Thymus (tissue), 11 donors: Measurements from ENCODE around the gene OR10G3. TPM values are rescaled to one million over a fixed set of nuclear protein-coding genes. Genes with fewer than 3 reads are reported as not detected.

Source experiments
- DNase-seq, 9 donors: peaks; one replicate each; pipeline ENCODE4 v3.0.0-alpha.2; 2013; ENCODE audit warnings: low spot score in 9 of 9, low read depth in 6 of 9, missing footprints in 1 of 9
- H3K27ac ChIP-seq, 2 donors: one replicate each; pipeline ENCODE4 v1.5.1; 2013; ENCODE audit warnings: control low read depth in 1 of 2, low read depth in 1 of 2, low read length in 1 of 2, mild to moderate bottlenecking in 1 of 2, moderate library complexity in 1 of 2
- H3K27me3 ChIP-seq, 2 donors: one replicate each; pipeline ENCODE4 v1.5.1; 2013; ENCODE audit warnings: low read length in 1 of 2; ENCODE audit not compliant: control insufficient read depth in 2 of 2, insufficient read depth in 1 of 2
- H3K36me3 ChIP-seq, 2 donors: one replicate each; pipeline ENCODE4 v1.5.1; 2013; ENCODE audit warnings: low read length in 1 of 2, mild to moderate bottlenecking in 1 of 2, moderate library complexity in 1 of 2; ENCODE audit not compliant: control insufficient read depth in 2 of 2, insufficient read depth in 2 of 2
- H3K4me1 ChIP-seq, 2 donors: one replicate each; pipeline ENCODE4 v1.5.1; 2013; ENCODE audit warnings: low read length in 2 of 2; ENCODE audit not compliant: control insufficient read depth in 2 of 2, insufficient read depth in 2 of 2
- H3K4me3 ChIP-seq, 2 donors: one replicate each; pipeline ENCODE4 v1.5.1; 2013; ENCODE audit warnings: low read length in 2 of 2, control low read depth in 1 of 2, mild to moderate bottlenecking in 1 of 2
- H3K9me3 ChIP-seq, 2 donors: one replicate each; pipeline ENCODE4 v1.5.1; 2013; ENCODE audit warnings: low read length in 1 of 2, mild to moderate bottlenecking in 1 of 2; ENCODE audit not compliant: control insufficient read depth in 2 of 2, insufficient read depth in 1 of 2
- WGBS: extraction: QIAGEN DNeasy Blood & Tissue Kit; methylation state at CpG from one replicate; pipeline ENCODE4 v1.1.7; 2013; 5-methylcytosine and 5-hydroxymethylcytosine counted together
- polyA plus RNA-seq: library from polyadenylated mRNA; stranded (reverse); fragments of 200-250 nt; gene quantifications from one replicate; pipeline ENCODE4 v1.2.3, GENCODE V29; 2013
- total RNA-seq: library from RNA; stranded (reverse); fragments of 120-200 nt; gene quantifications from one replicate; pipeline ENCODE4 v1.2.4, GENCODE V29; 2013
- donor health status: healthy.

Gene OR10G3
- total and polyA plus RNA-seq, 2 donors, result 0.07 TPM; not detected in 1

DNA sequence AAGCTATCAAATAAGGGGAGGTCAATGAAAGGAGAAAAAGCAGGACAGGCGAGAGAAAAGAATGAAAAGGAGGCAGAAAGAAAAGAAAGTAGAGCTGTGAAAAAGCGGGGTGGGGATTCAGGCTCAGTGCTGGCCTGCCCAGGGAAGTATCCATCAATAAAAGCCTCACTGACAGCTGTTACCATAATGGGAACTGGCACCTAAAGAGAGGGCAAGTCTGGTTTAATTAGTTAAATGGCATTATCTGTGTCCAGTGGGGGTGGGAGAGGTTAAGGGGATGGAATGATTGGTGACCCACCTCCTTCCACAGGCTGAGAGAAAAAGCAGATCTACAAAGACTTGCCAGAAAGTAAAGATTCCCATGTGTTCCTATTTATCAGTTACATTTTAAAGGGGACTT is 61.2 kb downstream of the OR10G3 start:
- 95% methylated on average over 2 of the region's 2 CpGs for WGBS
- no peak overlapping the region for H3K4me3 ChIP-seq

More for the DNA sequence above, 61.2 kb downstream of the OR10G3 start:
- no peak for DNase-seq
- no peaks in the 10 kb centered on the region for H3K9me3 ChIP-seq
- H3K4me1 ChIP-seq, result no peaks in the 10 kb centered on the region
- no peaks in the 10 kb centered on the region for H3K27me3 ChIP-seq
- H3K36me3 ChIP-seq, result peaks cover 0 to 3% of the 10 kb centered on the region in 2 donors
- no peak overlapping the region for H3K27ac ChIP-seq

Other genes starting within 250 kb of the OR10G3 start
- 95.8 TPM for gene SUPT16H, start 196.1 kb downstream of the OR10G3 start, total RNA-seq
- gene SUPT16H, start 196.1 kb downstream of the OR10G3 start, polyA plus RNA-seq, result 64.5 TPM
- 46.5 TPM for gene CHD8, start 124.0 kb downstream of the OR10G3 start, total RNA-seq
- 36.8 TPM for gene CHD8, start 124.0 kb downstream of the OR10G3 start, polyA plus RNA-seq
- 15.6 TPM for gene RAB2B, start 103.1 kb downstream of the OR10G3 start, total RNA-seq
- gene RAB2B, start 103.1 kb downstream of the OR10G3 start, polyA plus RNA-seq, result 15.7 TPM
- 25.1 TPM for gene TOX4, start 102.9 kb downstream of the OR10G3 start, total RNA-seq
- gene TOX4, start 102.9 kb downstream of the OR10G3 start, polyA plus RNA-seq, result 24.2 TPM
- gene METTL3, start 68.7 kb downstream of the OR10G3 start, total RNA-seq, result 69.3 TPM
- 67.5 TPM for gene METTL3, start 68.7 kb downstream of the OR10G3 start, polyA plus RNA-seq
- gene SALL2, start 53.7 kb downstream of the OR10G3 start, total RNA-seq, result 4.9 TPM
- 4.1 TPM for gene SALL2, start 53.7 kb downstream of the OR10G3 start, polyA plus RNA-seq
- not detected for gene OR10G2, start 54.9 kb upstream of the OR10G3 start, total RNA-seq
- not detected for gene OR10G2, start 54.9 kb upstream of the OR10G3 start, polyA plus RNA-seq
- 0.09 TPM for gene OR4E2, start 73.8 kb upstream of the OR10G3 start, total RNA-seq
- gene OR4E2, start 73.8 kb upstream of the OR10G3 start, polyA plus RNA-seq, result 0.07 TPM
- 0.05 TPM for gene OR4E1, start 93.7 kb upstream of the OR10G3 start, total RNA-seq
- gene OR4E1, start 93.7 kb upstream of the OR10G3 start, polyA plus RNA-seq, result 0.07 TPM